NCI-H510A (cell line): ENCODE data around the gene OAS1.

Experiments used
- DNase-seq: peaks from one replicate; lab custom pipeline; 2025; lab: John Stamatoyannopoulos, UW

The OAS1 gene

GRCh38 chr12:112965643-112966042 is 58.9 kb downstream of the OAS1 start:
- no peak for DNase-seq

GRCh38 chr12:112967306-112967705 is 60.5 kb downstream of the OAS1 start:
- no peak for DNase-seq

GRCh38 chr12:112967858-112968257 is 61.1 kb downstream of the OAS1 start:
- DNase-seq = no peak
